ENCODE data around the gene TMEM200C. TPM values are rescaled to one million over a fixed set of nuclear protein-coding genes. Genes with fewer than 3 reads are reported as not detected.

The TMEM200C gene
- total RNA-seq, 1 donor from 2014 or later = 13.8 TPM

GRCh38 chr18:5903386-5903785, 8.1 kb upstream of the TMEM200C start:
- Mint-ChIP-seq H3K27ac (ENCODE audit: unreplicated experiment) (no peak overlapping the region), H3K27me3 (ENCODE audit: unreplicated experiment) (no peaks in the 10 kb centered on the region), H3K4me3 (ENCODE audit: unreplicated experiment) (no peak overlapping the region), H3K9me3 (ENCODE audit: unreplicated experiment) (no peaks in the 10 kb centered on the region), H3K36me3 (ENCODE audit: unreplicated experiment) (no peaks in the 10 kb centered on the region), H3K4me1 (ENCODE audit: low read depth, unreplicated experiment) (peaks cover 1% of the 10 kb centered on the region)
- TF ChIP-seq CTCF (IDR thresholded peaks at IDR 0.05; ENCODE audit: partially characterized antibody, unreplicated experiment) = no peak
- no peak for DNase-seq

DNA sequence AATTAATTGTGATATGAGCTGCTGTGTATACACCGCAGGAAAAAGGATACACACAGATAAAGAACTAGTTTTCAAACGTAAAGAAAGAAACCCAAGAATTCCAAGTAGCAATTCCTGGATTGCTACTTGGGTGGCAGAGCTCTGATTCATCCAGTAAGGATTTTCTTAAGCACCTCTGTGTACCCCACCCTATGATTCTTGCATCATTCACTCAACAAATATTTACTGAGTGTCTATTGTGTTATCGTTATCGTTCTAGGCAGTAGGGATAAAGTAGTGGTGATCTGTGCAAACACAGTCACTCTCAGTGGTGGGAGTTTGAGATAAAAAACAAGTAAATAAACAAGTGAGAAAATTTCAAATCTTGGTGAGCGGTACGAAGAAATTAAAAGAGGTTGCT, 4.9 kb upstream of the TMEM200C start:
- H3K4me1 Mint-ChIP-seq (ENCODE audit: low read depth, unreplicated experiment) = peaks cover 12% of the 10 kb centered on the region
- H3K27me3 Mint-ChIP-seq (ENCODE audit: unreplicated experiment) = peaks cover 6% of the 10 kb centered on the region
- TF ChIP-seq CTCF (IDR thresholded peaks at IDR 0.05; ENCODE audit: partially characterized antibody, unreplicated experiment) = no peak
- H3K27ac Mint-ChIP-seq (ENCODE audit: unreplicated experiment) = no peak overlapping the region
- no peaks in the 10 kb centered on the region for H3K36me3 Mint-ChIP-seq (ENCODE audit: unreplicated experiment)
- H3K4me3 Mint-ChIP-seq (ENCODE audit: unreplicated experiment) = no peak overlapping the region
- no peaks in the 10 kb centered on the region for H3K9me3 Mint-ChIP-seq (ENCODE audit: unreplicated experiment)
- no peak for DNase-seq

GRCh38 chr18:5899835-5900234, 4.5 kb upstream of the TMEM200C start:
- TF ChIP-seq CTCF (IDR thresholded peaks at IDR 0.05; ENCODE audit: partially characterized antibody, unreplicated experiment) = no peak
- Mint-ChIP-seq H3K9me3 (ENCODE audit: unreplicated experiment) (no peaks in the 10 kb centered on the region), H3K27ac (ENCODE audit: unreplicated experiment) (no peak overlapping the region), H3K4me3 (ENCODE audit: unreplicated experiment) (no peak overlapping the region), H3K27me3 (ENCODE audit: unreplicated experiment) (peaks cover 6% of the 10 kb centered on the region), H3K4me1 (ENCODE audit: low read depth, unreplicated experiment) (peaks cover 11% of the 10 kb centered on the region), H3K36me3 (ENCODE audit: unreplicated experiment) (no peaks in the 10 kb centered on the region)
- DNase-seq = no peak

- DNase-seq = peak; percentile 74
- H3K4me3 Mint-ChIP-seq (ENCODE audit: unreplicated experiment) = peak overlapping the region; percentile 91
- H3K27me3 Mint-ChIP-seq (ENCODE audit: unreplicated experiment) = peaks cover 11% of the 10 kb centered on the region
- H3K27ac Mint-ChIP-seq (ENCODE audit: unreplicated experiment) = peak overlapping the region; percentile 76
- H3K36me3 Mint-ChIP-seq (ENCODE audit: unreplicated experiment) = no peaks in the 10 kb centered on the region
- H3K4me1 Mint-ChIP-seq (ENCODE audit: low read depth, unreplicated experiment) = peaks cover 18% of the 10 kb centered on the region
- peaks cover 3% of the 10 kb centered on the region for H3K9me3 Mint-ChIP-seq (ENCODE audit: unreplicated experiment)
- no peak for TF ChIP-seq CTCF (IDR thresholded peaks at IDR 0.05; ENCODE audit: partially characterized antibody, unreplicated experiment)
These were observed 786 bp upstream of the TMEM200C start for GRCh38 chr18:5895876-5896740.

- Mint-ChIP-seq H3K9me3 (ENCODE audit: unreplicated experiment) (peaks cover 3% of the 10 kb centered on the region), H3K4me3 (ENCODE audit: unreplicated experiment) (peak overlapping the region; percentile 88), H3K36me3 (ENCODE audit: unreplicated experiment) (no peaks in the 10 kb centered on the region), H3K27me3 (ENCODE audit: unreplicated experiment) (peaks cover 11% of the 10 kb centered on the region), H3K4me1 (ENCODE audit: low read depth, unreplicated experiment) (peaks cover 18% of the 10 kb centered on the region), H3K27ac (ENCODE audit: unreplicated experiment) (peak overlapping the region; percentile 55)
- DNase-seq = peak; percentile 60
- no peak for TF ChIP-seq CTCF (IDR thresholded peaks at IDR 0.05; ENCODE audit: partially characterized antibody, unreplicated experiment)
These were observed 567 bp downstream of the TMEM200C start for GRCh38 chr18:5894611-5895298.

Measured in glutamatergic neuron (in vitro differentiated cells).